WTC11 (cell line): ENCODE results near the gene EIF1B.

Source experiments
- CREB1 ChIP-seq: sonication (generic); formaldehyde crosslinking; IDR thresholded peaks from 2 replicates; pipeline ENCODE4 v1.8.0; 2023; ENCODE audit warnings: mild to moderate bottlenecking, missing genetic modification reagents
- CTCF ChIP-seq: fragments of 200-600 bp; IDR thresholded peaks from 2 replicates; pipeline ENCODE4 v1.8.0; 2022; ENCODE audit warnings: antibody characterized with exemption
- EMX1 ChIP-seq: fragments of 250-450 bp; sonication (Bioruptor Pico); IDR thresholded peaks from 2 replicates; pipeline ENCODE4 v1.8.0; 2021; ENCODE audit warnings: mild to moderate bottlenecking
- GABPB1 ChIP-seq: sonication (generic); formaldehyde crosslinking; IDR thresholded peaks from 2 replicates; pipeline ENCODE4 v1.8.1; 2023; ENCODE audit warnings: mild to moderate bottlenecking, missing genetic modification reagents
- GTF2I ChIP-seq: fragments of 250-450 bp; sonication (Bioruptor Pico); conservative IDR thresholded peaks from 2 replicates; pipeline ENCODE4 v1.4.0; 2021; ENCODE audit warnings: mild to moderate bottlenecking
- HMGXB4 ChIP-seq: sonication (generic); formaldehyde crosslinking; IDR thresholded peaks from 2 replicates; pipeline ENCODE4 v1.8.1; 2023; ENCODE audit warnings: mild to moderate bottlenecking, moderate library complexity, missing genetic modification reagents
- JUN ChIP-seq: sonication (generic); formaldehyde crosslinking; IDR thresholded peaks from 2 replicates; pipeline ENCODE4 v1.8.0; 2023; ENCODE audit warnings: mild to moderate bottlenecking, missing genetic modification reagents
- MAX ChIP-seq: sonication (generic); formaldehyde crosslinking; IDR thresholded peaks from 2 replicates; pipeline ENCODE4 v1.8.0; 2022; ENCODE audit warnings: mild to moderate bottlenecking, missing genetic modification reagents
- PREB ChIP-seq: sonication (generic); formaldehyde crosslinking; IDR thresholded peaks from 2 replicates; pipeline ENCODE4 v1.8.1; 2022; ENCODE audit warnings: mild to moderate bottlenecking, missing genetic modification reagents, moderate library complexity, borderline replicate concordance
- PRRX2 ChIP-seq: fragments of 250-450 bp; sonication (Bioruptor Pico); IDR thresholded peaks from 2 replicates; pipeline ENCODE4 v1.8.0; 2021; ENCODE audit warnings: mild to moderate bottlenecking
- USF1 ChIP-seq: sonication (generic); formaldehyde crosslinking; IDR thresholded peaks from 2 replicates; pipeline ENCODE4 v1.8.0; 2022; ENCODE audit warnings: mild to moderate bottlenecking, missing genetic modification reagents
- ZNF121 ChIP-seq: sonication (generic); formaldehyde crosslinking; IDR thresholded peaks from 2 replicates; pipeline ENCODE4 v1.8.0; 2023; ENCODE audit warnings: missing genetic modification reagents
- ZNF416 ChIP-seq: fragments of 250-450 bp; sonication (Bioruptor Pico); IDR thresholded peaks from 2 replicates; pipeline ENCODE4 v1.9.0; 2021; ENCODE audit warnings: mild to moderate bottlenecking, inconsistent platforms

- TF ChIP-seq ZNF416 (CRISPR knock-in tag) = no peak
- no peak for TF ChIP-seq CTCF
- no peak for TF ChIP-seq EMX1 (CRISPR knock-in tag)
- TF ChIP-seq CREB1 (CRISPR knock-in tag) = no peak
- TF ChIP-seq GTF2I (CRISPR knock-in tag) = no peak
- no peak for TF ChIP-seq MAX (CRISPR knock-in tag)
- TF ChIP-seq PREB (CRISPR knock-in tag) = no peak
- TF ChIP-seq ZNF121 (CRISPR knock-in tag) = no peak
- no peak for TF ChIP-seq JUN (CRISPR knock-in tag)
- TF ChIP-seq PRRX2 = no peak
- no peak for TF ChIP-seq GABPB1 (CRISPR knock-in tag)
- no peak for TF ChIP-seq HMGXB4
- TF ChIP-seq USF1 (CRISPR knock-in tag) = no peak
These were observed 23.9 kb downstream of the EIF1B start for GRCh38 chr3:40333416-40333815.
